SK-N-SH treated with all-trans-retinoic acid at 6 μM for 48 hours (cell line): ENCODE results near the gene NCS1.

Experiments used
- CREB5 ChIP-seq: fragments of 250-450 bp; sonication (Bioruptor Pico); IDR thresholded peaks from 2 replicates; pipeline ENCODE4 v1.5.1; 2020; ENCODE audit warnings: low read depth, mild to moderate bottlenecking, moderate library complexity
- PATZ1 ChIP-seq: fragments of 250-450 bp; sonication (Bioruptor Pico); IDR thresholded peaks from 2 replicates; pipeline ENCODE4 v1.8.0; 2020; ENCODE audit warnings: mild to moderate bottlenecking, moderate library complexity, borderline replicate concordance
- ZNF565 ChIP-seq: fragments of 450-650 bp; formaldehyde crosslinking; conservative IDR thresholded peaks from 2 replicates; pipeline ENCODE4 v1.5.0; 2020; ENCODE audit warnings: low read depth, mild to moderate bottlenecking, moderate library complexity

GRCh38 chr9:130192382-130192999, 20.3 kb downstream of the NCS1 start:
- TF ChIP-seq PATZ1 (CRISPR knock-in tag) (no peak), ZNF565 (no peak), CREB5 (CRISPR knock-in tag) (no peak)
